HG03039 (cell line): ENCODE data around the gene NKTR.

Experiments used
- ATAC-seq: cut with Tn5 transposase; IDR thresholded peaks from one replicate; pipeline ENCODE4 v1.9.1; 2021; ENCODE audit warnings: mild to moderate bottlenecking, moderate library complexity; ENCODE audit not compliant: unreplicated experiment

Gene NKTR

GRCh38 chr3:42649006-42649405 lies 48.5 kb downstream of the NKTR start:
- no peak for ATAC-seq

DNA sequence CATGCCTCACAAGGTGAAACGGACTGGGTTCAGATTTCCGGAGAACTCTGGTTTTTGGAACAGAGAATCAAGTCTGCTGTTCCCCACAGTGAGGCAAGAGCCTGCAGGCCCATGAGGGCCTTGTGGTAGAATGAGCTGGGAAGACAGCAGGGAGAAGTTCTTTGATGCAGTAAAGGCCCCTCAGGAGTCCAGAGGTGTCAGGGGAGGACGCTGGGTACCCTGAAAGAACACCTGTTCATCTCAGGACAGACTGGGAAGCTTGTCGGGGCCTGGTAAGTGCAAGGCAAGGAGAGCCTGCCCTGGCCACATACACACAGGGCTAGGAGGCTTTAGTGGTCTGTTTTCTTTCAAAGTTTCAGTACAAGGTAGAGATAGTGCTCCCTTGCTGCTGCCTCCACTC lies 49.3 kb downstream of the NKTR start:
- no peak for ATAC-seq

DNA sequence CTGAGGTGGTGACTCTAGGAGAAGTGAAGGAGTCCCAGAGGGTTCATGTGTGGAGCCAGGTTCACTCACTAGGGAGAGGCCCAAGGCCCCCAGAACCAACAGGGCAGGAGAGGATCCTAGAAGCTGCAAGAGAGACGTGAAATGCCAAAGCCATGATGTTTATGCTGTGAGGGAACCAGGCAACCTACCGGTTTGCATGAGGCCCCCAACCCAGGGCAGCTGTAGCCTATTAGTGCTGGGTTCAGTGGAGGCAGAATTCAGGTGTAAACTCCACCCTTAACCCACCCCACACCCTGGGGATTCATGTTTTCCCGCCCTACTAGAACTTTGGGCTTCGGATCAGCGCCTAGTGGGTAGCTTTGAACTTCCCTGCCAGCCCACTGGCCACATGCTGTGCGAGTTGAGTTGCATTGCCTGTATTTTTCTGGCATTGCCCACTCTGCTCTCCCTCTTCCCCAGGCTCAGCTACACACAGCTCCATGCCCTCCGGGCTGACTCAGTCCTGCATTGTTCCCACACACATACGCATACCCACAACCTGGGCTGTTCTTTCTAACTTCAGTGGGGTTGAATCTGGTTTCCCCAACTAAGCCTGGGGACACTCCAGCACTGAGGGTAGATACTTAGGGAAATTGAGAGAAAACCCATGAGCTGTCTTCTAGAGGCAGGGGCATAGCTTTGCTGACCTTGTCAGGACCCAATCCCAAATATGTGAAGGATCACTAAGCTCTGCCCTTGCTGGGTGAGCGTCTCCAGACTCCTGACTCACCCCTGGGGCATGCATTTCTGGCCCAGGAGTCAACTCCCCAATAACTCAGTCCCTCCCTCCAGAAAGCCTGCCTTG lies 51.0 kb downstream of the NKTR start:
- no peak for ATAC-seq

- no peak for ATAC-seq
Observed at GRCh38 chr3:42652251-42652610, 51.7 kb downstream of the NKTR start.

DNA sequence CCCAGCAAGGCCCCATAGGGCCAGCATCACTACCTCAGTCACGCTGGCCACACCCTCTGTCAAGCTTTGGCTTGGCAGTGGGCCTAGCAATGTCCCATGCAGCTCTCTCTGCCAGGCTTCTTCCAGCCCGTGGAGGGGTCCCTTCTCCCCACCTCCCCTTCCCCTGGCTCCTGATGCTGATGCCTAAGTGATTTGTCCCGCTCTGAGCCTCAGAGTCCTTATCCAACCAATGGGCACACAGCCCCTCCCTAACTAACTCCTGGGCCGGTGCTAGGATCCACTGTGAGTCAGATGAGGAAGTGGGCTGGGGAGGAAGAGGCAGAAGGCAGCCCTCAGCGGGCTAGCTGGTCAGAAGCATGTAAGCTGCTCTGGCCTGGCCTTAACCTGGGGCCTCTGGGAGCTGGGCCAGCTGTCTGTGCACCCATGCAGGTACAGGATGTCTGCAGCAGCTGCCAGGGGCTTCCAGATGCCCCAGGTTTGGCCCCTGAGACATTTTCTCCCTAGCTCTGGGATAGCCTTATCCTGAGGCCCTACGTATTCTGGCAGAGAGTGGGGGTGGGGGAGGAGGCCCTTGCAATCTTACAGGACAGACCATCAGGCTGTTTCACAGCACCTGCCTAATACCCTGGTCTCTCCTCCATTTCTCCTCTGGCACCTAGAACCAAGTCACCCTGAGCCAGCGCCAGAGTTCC lies 52.3 kb downstream of the NKTR start:
- no peak for ATAC-seq

DNA sequence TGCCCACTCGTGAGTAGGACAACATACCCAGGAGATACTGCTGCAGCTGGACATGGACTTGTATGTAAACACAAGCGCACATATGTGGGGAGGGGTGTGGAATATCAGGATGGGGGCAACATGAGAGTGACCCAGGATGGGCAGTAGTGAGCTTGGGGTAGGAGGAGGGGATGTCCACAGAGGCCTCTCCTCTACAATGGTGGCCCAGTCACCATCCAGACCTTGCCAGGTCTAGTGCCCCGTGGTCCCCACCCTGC lies 52.7 kb downstream of the NKTR start:
- no peak for ATAC-seq

DNA sequence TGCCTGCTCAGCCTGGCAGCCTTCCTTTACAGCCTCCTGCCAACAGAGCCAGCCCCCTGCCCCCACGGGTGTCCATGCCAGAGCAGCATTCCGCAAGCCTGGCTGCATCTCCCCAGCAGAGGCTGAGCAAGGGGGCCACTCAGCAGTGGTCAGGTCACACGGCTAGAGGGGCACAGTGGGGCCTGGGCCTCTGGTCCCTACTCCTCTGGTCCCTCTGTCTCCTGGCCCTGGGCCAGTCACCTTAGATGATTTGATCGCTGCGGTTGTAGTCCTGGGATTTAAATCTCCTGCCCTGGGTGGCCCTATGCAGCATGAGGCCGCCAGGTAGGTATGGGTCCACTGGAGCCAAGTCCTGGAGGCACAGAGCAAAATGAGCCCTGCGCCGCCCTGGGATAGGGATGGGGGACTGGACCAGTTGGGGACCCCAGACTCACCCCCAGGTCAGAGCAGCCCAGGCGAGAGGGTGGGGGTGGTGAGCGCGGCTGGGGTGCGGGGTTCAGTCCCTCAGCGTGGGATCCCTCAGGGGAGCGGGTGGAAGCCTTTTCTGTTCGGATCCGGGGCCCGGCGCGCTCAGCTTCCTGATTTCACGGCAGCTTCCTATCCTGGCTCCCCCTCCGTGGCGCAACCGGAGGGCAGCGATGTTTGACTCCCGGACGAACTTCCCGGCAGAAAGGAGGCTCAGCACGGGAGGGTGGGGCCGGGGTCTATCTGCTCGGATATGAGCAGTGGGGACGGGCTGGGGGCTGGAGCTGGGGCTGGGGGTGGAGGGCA lies 53.3 kb downstream of the NKTR start, which contains the start of gene ZBTB47:
TSS of gene ZBTB47 (plus strand) at position 138 of the 771 bp plus-strand sequence. CDS start 4,659 bp downstream, outside the sequence.
- no peak for ATAC-seq

DNA sequence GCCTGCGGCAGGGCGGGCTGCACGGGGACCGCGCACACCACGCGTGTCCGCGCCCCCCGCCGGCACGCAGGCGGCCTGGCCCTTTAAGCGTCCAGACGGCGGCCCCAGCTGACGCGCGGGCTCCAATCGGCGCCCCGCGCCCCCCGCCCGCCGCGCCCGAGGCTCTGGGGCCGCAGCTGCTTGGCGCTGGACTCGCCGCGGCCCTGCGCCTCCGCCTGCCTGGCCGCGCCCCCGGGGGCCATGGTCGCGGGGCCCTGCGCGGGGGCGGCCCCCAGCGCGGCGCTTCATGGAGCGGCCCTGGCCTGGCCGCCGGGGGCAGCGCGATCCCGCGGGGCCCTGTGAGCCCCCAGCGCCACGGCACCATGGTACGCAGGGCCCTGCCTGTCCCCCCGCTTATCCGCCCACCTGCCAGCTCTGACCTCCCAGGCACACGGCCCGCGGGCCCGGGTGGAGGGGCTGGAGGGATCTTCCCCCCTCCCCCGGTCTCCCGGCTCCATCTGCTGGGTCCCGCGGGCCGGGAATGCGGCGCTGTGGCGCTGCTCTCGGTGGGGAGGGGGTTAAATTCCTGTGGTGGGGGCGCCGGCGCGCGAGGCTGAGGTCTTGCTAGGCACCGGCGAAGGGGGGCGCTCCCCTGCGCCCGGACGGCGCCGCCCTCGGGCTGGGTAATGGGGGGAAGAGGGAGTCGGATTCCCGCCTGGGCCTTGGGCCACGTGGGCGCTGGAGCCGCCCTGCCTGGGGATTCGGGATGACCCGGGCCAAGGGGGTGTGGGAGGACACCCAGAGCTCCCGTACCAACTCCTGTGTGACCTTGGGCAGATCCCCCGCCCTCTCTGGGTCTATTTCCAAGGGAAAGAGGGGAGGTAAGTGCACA lies 54.1 kb downstream of the NKTR start:
- ATAC-seq, result no peak

- no peak for ATAC-seq
Observed at GRCh38 chr3:42655331-42655888, 54.9 kb downstream of the NKTR start.

DNA sequence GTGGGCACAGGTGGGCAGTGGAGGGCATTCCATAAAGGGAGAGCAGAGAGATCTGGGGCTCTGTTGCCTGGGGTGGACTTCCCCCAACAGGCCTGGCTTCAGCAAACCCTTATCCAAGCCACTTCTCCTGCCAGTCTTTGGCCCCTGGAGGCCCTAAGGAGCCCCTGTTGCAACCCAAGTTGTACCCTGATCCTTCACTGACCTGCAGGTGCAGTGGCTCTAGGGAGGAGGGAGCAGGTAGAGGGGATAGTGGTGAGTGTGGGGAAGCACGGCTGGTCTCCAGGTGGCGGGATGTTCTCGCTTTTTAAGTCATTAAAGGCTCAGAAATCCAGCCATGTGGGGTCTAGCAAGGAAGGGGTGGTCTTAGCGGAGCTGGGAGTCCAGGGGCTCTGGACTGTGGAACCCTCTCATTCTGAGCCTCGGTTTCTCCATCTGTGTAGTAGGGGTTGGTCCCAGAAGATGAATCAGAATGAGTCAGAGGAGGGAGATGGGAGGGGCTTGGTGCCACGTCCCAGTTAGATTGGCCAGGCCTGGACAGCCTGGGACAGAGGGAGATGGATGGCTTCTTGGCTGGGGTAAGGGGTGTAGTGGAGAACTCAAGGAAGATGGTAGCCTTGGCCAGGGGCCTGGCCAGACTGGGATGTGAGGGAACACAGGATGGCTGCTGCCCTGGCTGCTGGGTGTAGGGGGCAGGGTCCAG lies 55.6 kb downstream of the NKTR start:
- ATAC-seq, result no peak

GRCh38 chr3:42656680-42657610 lies 56.5 kb downstream of the NKTR start:
- no peak for ATAC-seq

DNA sequence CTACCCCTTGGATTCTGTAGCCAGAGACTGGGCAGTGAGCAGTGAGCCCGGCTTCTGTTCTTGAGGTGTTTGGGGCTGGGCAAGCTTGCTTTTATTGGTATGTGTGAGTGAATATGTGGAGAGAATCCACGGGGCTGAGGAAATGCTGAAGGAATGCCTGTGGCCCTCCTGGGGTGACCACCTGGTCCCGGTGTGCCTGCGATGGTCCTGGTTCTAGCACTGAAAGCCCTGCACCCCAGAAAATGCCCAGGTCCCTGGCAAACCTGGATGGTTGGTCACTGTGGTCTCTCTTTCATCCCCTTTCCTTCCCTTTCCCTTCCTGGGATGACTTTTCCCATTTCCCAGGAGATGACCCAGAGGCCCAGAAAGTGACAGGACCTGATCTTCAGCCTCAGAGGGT lies 57.2 kb downstream of the NKTR start:
- no peak for ATAC-seq

- no peak for ATAC-seq
Observed at GRCh38 chr3:42658091-42658770, 57.7 kb downstream of the NKTR start.

DNA sequence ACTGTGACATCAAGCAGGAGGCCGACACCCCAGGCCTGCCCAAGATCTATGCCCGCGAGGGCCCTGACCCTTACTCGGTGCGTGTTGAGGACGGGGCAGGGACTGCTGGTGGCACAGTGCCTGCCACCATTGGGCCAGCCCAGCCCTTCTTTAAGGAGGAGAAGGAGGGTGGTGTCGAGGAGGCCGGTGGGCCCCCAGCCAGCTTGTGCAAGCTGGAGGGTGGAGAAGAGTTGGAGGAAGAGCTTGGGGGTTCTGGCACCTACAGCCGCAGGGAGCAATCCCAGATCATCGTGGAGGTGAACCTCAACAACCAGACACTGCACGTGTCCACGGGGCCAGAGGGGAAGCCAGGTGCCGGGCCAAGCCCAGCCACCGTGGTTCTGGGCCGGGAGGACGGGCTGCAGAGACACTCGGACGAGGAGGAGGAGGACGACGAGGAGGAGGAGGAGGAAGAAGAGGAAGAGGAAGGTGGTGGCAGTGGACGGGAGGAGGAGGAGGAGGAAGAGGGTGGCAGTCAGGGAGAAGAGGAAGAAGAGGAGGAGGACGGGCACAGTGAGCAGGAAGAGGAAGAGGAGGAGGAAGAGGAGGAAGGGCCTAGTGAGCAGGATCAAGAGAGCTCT lies 58.4 kb downstream of the NKTR start:
- ATAC-seq, result no peak

- no peak for ATAC-seq
Observed at GRCh38 chr3:42659451-42660130, 59.1 kb downstream of the NKTR start.

DNA sequence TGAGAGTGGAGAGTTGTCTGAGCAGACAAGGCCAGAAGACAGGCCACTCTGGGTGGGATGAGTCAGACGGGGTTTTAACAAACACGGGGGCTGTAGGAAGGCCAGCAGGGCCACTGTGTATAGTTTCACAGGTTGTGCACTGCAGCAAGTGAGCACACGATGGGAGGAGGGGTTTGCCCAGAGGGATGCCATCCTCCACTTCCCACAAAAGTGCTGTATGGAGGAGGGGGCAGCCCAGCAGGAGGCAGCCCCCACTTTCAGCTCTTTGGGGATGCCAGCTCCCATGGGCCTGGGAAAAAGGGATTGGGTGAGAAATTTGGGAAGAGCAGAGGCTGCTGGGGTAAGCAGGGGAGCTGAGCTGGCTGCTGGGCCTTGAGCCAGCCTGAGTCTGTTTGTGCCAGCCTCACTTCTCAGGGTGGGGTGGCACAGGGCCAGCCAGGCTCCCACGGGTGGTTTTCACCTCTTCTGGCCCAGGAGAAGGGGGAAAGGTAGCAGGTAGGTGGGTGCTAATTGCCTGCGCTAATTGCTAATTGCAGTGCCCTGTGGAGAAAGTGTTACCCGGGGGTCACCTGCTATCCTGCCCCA lies 59.7 kb downstream of the NKTR start:
- no peak for ATAC-seq

DNA sequence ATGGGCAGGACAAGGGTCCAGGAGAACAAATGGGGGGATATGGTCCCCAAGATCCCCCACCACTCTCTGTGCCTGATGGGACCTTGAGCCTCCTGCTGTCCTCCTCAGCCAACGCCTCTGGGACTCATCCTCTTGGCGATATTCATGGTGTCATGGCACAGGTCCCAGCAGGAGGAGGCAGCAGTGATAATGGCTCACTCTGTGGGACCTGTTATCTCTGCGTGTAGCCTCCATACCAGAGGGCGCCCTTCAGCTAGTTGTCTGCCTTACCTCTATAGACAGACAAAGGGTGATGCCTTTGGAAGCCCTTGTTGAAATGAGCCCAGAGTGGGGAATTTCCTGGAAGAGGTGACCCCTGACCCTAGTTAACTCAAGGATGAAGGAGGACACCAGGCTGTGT lies 60.4 kb downstream of the NKTR start:
- ATAC-seq, result no peak
